Gastrocnemius medialis (tissue), 4 donors: ENCODE measurements around the gene AGAP2. TPM values are rescaled to one million over a fixed set of nuclear protein-coding genes. Genes with fewer than 3 reads are reported as not detected.

Experiments
- ATAC-seq, 2 donors: fragments of 150-250 bp; one replicate each; pipeline ENCODE4 v1.9.1; 2016
- DNase-seq, 2 donors: peaks; one replicate each; pipeline ENCODE4 v3.0.0-alpha.2; 2019
- H3K27ac ChIP-seq, 4 donors: fragments of 200-600 bp; sonication (generic); 1 replicate in 1 of 4; 2 replicates in 3 of 4; pipeline ENCODE4 v1.5.1; 2016 to 2018; ENCODE audit warnings: mild to moderate bottlenecking in 2 of 4, moderate library complexity in 1 of 4
- H3K27me3 ChIP-seq, 3 donors: fragments of 200-600 bp; sonication (generic) in 2 of 3; 1 replicate in 1 of 3; 2 replicates in 2 of 3; pipeline versions ENCODE4 v1.5.1 to v1.6.0; 2016 to 2019; ENCODE audit warnings: mild to moderate bottlenecking in 1 of 3, moderate library complexity in 1 of 3
- H3K36me3 ChIP-seq, 2 donors: fragments of 200-600 bp; sonication (generic) in 1 of 2; one replicate each; pipeline ENCODE4 v1.5.1; 2017 to 2018
- H3K4me1 ChIP-seq, 2 donors: fragments of 200-600 bp; sonication (generic) in 1 of 2; one replicate each; pipeline ENCODE4 v1.5.1; 2016 to 2017; ENCODE audit warnings: mild to moderate bottlenecking in 2 of 2
- H3K4me3 ChIP-seq, 4 donors: fragments of 200-600 bp; sonication (generic) in 3 of 4; 1 replicate in 1 of 4; 2 replicates in 3 of 4; pipeline ENCODE4 v1.5.1; 2016 to 2019; ENCODE audit warnings: mild to moderate bottlenecking in 2 of 4
- H3K9me3 ChIP-seq, 3 donors: fragments of 200-600 bp; sonication (generic) in 2 of 3; 1 replicate in 1 of 3; 2 replicates in 2 of 3; pipeline ENCODE4 v1.5.1; 2016 to 2019
- POLR2A ChIP-seq, 2 donors: fragments of 450-650 bp; IDR thresholded peaks; one replicate each; pipeline ENCODE4 v1.6.1; 2017; ENCODE audit warnings: antibody characterized with exemption in 2 of 2, mild to moderate bottlenecking in 2 of 2, moderate library complexity in 2 of 2
- in situ Hi-C, 4 donors: fragments of 200-750 bp; cut with MboI; loops; one replicate each; pipeline versions ENCODE4 v1.15.0 to v1.8.0; 2017; ENCODE audit warnings: low sequenced_read_pairs in 4 of 4
- intact Hi-C: fragments of 100-400 bp; cut with DNase I; formaldehyde crosslinking; loops from one replicate; pipeline ENCODE4 v1.15.1; 2023; ENCODE audit warnings: low total_unique reads
- total RNA-seq, 4 donors: library from RNA; depleted of rRNA; stranded (reverse); fragments of >200 nt; gene quantifications; one replicate each; pipeline versions ENCODE4 v1.1.0 to v1.2.3, GENCODE V29; 2016
- TF ChIP-seq, protein P1 (sequence below), 5 experiments: fragments of 450-650 bp in 3 of 5; fragments of 200-600 bp in 2 of 5; sonication (generic) in 2 of 5; IDR thresholded peaks in 4 of 5; conservative IDR thresholded peaks in 1 of 5; 1 replicate in 4 of 5; 2 replicates in 1 of 5; pipeline ENCODE4 v1.5.1; 2016 to 2019; ENCODE audit warnings: antibody characterized with exemption in 5 of 5, mild to moderate bottlenecking in 3 of 5, moderate library complexity in 3 of 5

AGAP2 gene
- total RNA-seq, 4 donors from 2014 or later: 1.8 to 5.4 (median 3.7) TPM

GRCh38 chr12:57757771-57758170 is 19.2 kb upstream of the AGAP2 start:
- Histone ChIP-seq H3K9me3 (no peaks in the 10 kb centered on the region), H3K4me3 (no peak overlapping the region), H3K4me1 (peaks cover 13 to 15% of the 10 kb centered on the region in 2 donors), H3K27ac (no peak overlapping the region), H3K27me3 (peaks cover 2 to 12% (median 10%) of the 10 kb centered on the region in 3 donors), H3K36me3 (peaks cover 0 to 21% of the 10 kb centered on the region in 2 donors)
- TF ChIP-seq POLR2A (IDR thresholded peaks at IDR 0.05): no peak
- TF ChIP-seq, protein P1, sequence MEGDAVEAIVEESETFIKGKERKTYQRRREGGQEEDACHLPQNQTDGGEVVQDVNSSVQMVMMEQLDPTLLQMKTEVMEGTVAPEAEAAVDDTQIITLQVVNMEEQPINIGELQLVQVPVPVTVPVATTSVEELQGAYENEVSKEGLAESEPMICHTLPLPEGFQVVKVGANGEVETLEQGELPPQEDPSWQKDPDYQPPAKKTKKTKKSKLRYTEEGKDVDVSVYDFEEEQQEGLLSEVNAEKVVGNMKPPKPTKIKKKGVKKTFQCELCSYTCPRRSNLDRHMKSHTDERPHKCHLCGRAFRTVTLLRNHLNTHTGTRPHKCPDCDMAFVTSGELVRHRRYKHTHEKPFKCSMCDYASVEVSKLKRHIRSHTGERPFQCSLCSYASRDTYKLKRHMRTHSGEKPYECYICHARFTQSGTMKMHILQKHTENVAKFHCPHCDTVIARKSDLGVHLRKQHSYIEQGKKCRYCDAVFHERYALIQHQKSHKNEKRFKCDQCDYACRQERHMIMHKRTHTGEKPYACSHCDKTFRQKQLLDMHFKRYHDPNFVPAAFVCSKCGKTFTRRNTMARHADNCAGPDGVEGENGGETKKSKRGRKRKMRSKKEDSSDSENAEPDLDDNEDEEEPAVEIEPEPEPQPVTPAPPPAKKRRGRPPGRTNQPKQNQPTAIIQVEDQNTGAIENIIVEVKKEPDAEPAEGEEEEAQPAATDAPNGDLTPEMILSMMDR (IDR thresholded peaks at IDR 0.05 in 4 of 5, conservative IDR thresholded peaks at IDR 0.05 in 1 of 5): no peak
- no peak for ATAC-seq
- in situ Hi-C loops: no loop called here
- intact Hi-C loops: no loop called here
- no peak for DNase-seq

DNA sequence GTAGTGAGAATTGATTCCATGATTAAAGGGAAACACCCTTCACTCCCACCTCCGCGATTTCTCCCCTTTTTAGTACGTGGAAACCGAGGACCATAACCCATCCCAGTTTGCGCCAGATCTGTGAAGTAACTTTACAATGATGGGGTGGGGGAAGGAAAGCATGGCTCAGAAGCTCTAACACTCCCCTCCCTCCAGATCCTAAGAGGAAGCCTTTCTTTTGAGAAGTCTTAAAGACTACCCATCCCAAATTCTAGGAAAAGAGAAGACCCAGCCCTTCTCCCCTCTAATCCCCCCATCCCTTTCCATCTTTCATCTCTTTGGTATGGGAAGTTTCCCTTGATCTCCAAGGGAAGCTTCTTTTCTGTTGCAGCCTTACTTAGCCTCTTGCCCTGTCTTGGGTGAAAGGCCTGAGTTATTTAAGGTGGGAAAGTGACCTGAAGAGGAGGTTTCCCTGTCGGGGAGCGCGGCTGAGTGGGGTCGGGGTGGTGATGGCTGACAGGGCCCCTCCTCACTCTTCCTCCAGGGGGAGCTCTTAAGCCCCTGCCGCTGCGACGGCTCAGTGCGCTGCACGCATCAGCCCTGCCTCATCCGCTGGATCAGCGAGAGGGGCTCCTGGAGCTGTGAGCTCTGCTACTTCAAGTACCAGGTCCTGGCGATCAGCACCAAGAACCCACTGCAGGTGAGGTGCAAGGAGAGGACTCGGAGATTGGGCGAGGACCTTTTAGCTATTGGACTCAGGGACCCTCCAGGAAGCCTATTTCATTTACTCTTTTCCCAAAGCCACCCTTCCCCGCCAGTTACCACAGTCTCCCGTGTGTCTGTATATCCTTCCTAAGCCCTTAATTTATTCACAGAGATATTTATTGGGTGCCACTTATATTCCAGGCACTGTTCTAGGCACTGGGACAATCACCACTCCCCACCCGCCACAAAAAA is 18.1 kb upstream of the AGAP2 start:
- in situ Hi-C loops: no loop called here
- H3K4me1 ChIP-seq: peaks cover 13 to 18% of the 10 kb centered on the region in 2 donors
- peaks cover 0 to 7% (median 0%) of the 10 kb centered on the region in 3 donors for H3K27me3 ChIP-seq
- no peak for TF ChIP-seq POLR2A (IDR thresholded peaks at IDR 0.05)
- TF ChIP-seq, protein P1 (IDR thresholded peaks at IDR 0.05 in 4 of 5, conservative IDR thresholded peaks at IDR 0.05 in 1 of 5): peak in 3 of 5 experiments; percentile 24 to 50 (median 30)
- H3K9me3 ChIP-seq: no peaks in the 10 kb centered on the region
- H3K4me3 ChIP-seq: peak overlapping the region; percentile 60 to 68 (median 66)
- no peak overlapping the region for H3K27ac ChIP-seq
- ATAC-seq (no peak), DNase-seq (no peak)
- H3K36me3 ChIP-seq: peaks cover 0 to 21% of the 10 kb centered on the region in 2 donors
- intact Hi-C loops: no loop called here

DNA sequence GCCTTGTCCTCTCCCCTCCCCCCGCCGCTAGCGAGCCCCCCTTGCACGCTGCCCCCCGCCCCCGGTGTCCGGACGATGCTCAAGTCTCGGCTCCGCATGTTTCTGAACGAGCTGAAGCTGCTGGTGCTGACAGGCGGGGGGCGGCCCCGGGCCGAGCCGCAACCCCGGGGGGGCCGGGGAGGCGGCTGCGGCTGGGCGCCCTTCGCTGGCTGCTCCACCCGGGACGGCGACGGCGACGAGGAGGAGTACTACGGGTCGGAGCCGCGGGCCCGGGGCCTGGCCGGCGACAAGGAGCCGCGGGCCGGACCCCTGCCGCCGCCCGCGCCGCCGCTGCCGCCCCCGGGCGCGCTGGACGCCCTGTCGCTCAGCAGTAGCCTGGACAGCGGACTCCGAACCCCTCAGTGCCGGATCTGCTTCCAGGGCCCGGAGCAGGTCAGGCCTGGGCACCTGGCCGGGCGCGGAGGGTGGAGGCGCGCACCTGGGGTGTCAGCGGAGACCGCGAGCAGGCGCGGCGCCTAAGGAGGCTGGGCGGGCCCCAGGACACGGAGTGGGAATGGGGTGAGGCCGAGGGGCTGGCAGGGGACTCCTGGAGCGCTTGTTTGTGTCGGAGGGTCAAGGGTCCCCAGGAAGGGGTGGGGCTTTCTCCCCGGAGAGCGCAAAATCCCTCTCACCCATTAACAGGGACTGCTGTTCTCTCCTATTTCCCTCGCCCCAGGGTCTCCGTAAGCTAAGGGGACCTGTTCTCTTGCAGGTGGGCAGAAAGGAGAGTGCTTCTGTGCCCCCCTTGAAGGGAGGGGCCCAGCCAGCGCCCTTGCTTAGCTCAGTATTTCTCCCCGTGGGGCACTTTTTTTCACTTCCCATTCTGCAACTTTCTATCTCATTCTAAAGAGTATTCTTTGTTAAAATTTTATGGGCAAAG is 17.2 kb upstream of the AGAP2 start:
- peaks cover 0 to 23% of the 10 kb centered on the region in 2 donors for H3K36me3 ChIP-seq
- in situ Hi-C loops (no loop called here), intact Hi-C loops (no loop called here)
- peaks cover 22 to 27% of the 10 kb centered on the region in 2 donors for H3K4me1 ChIP-seq
- H3K4me3 ChIP-seq: peak overlapping the region; percentile 60 to 68 (median 66)
- TF ChIP-seq, protein P1 (IDR thresholded peaks at IDR 0.05 in 4 of 5, conservative IDR thresholded peaks at IDR 0.05 in 1 of 5): no peak
- TF ChIP-seq POLR2A (IDR thresholded peaks at IDR 0.05): no peak
- ATAC-seq (no peak), DNase-seq (no peak)
- H3K27me3 ChIP-seq: no peaks in the 10 kb centered on the region
- no peaks in the 10 kb centered on the region for H3K9me3 ChIP-seq
- peak overlapping the region in 3 of 4 donors; percentile 16 to 49 (median 39) for H3K27ac ChIP-seq

DNA sequence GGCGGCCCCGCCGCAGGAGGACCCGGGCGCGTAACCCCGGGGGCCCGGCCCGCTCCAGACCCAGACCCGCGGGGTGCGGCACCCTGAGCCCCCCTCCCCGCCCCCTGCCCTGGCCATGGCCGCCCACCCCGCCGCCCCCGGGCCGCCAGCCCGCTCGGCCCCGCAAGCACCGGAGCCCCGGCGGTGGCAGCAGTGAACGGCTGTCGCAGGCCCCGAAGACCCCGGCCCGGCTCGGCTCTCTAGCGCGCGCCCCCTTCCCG is 16.6 kb upstream of the AGAP2 start:
- Histone ChIP-seq H3K27me3 (no peaks in the 10 kb centered on the region), H3K4me1 (peaks cover 23 to 27% of the 10 kb centered on the region in 2 donors), H3K9me3 (no peaks in the 10 kb centered on the region), H3K4me3 (peak overlapping the region; percentile 60 to 68 (median 66)), H3K36me3 (peaks cover 0 to 29% of the 10 kb centered on the region in 2 donors), H3K27ac (peak overlapping the region in 3 of 4 donors; percentile 16 to 49 (median 39))
- DNase-seq (no peak), ATAC-seq (no peak)
- in situ Hi-C loops (no loop called here), intact Hi-C loops (no loop called here)
- no peak for TF ChIP-seq POLR2A (IDR thresholded peaks at IDR 0.05)
- TF ChIP-seq, protein P1 (IDR thresholded peaks at IDR 0.05 in 4 of 5, conservative IDR thresholded peaks at IDR 0.05 in 1 of 5): no peak
